Endometrial microvascular endothelial cells (primary cell): ENCODE results near the gene RNF157. TPM values are rescaled to one million over a fixed set of nuclear protein-coding genes. Genes with fewer than 3 reads are reported as not detected.

Source experiments
- in situ Hi-C: cut with HindIII; loops from 2 replicates; pipeline ENCODE4 v1.10.0; 2017; ENCODE audit warnings: low sequenced_read_pairs, low pct_unique_long_range_greater_than_20kb; ENCODE audit errors: inconsistent ontology term
- total RNA-seq: library from RNA; depleted of rRNA; stranded (reverse); fragments of >200 nt; gene quantifications from one replicate; pipeline ENCODE4 v1.2.3, GENCODE V29; 2015; ENCODE audit errors: inconsistent ontology term

Gene RNF157
- total RNA-seq, result not detected

GRCh38 chr17:76240461-76241203 lies at the start of gene RNF157:
RNF157 (minus strand) TSS chr17:76240493; CDS start chr17:76240240, 253 bp downstream.
- in situ Hi-C loops, result no loop called here

GRCh38 chr17:76281573-76282371 lies 41.5 kb upstream of the RNF157 start:
- in situ Hi-C loops, result no loop called here

GRCh38 chr17:76280650-76281049 lies 40.4 kb upstream of the RNF157 start:
- in situ Hi-C loops, result no loop called here

GRCh38 chr17:76279742-76280287 lies 39.5 kb upstream of the RNF157 start:
- in situ Hi-C loops, result no loop called here

- in situ Hi-C loops, result no loop called here
Measured at GRCh38 chr17:76278952-76279741, 38.9 kb upstream of the RNF157 start.

GRCh38 chr17:76278268-76278908 lies 38.1 kb upstream of the RNF157 start:
- in situ Hi-C loops, result no loop called here

GRCh38 chr17:76277300-76278267 lies 37.3 kb upstream of the RNF157 start:
- in situ Hi-C loops, result no loop called here

GRCh38 chr17:76276461-76277299 lies 36.4 kb upstream of the RNF157 start:
- in situ Hi-C loops, result no loop called here

- in situ Hi-C loops, result no loop called here
Measured at GRCh38 chr17:76276069-76276431, 35.8 kb upstream of the RNF157 start.

- in situ Hi-C loops, result no loop called here
Measured at GRCh38 chr17:76275382-76276068, 35.2 kb upstream of the RNF157 start.

- in situ Hi-C loops, result no loop called here
Measured at GRCh38 chr17:76274112-76274956, 34.0 kb upstream of the RNF157 start.

GRCh38 chr17:76273445-76274111 lies 33.3 kb upstream of the RNF157 start:
- in situ Hi-C loops, result no loop called here

- in situ Hi-C loops, result no loop called here
Measured at GRCh38 chr17:76272541-76273444, 32.5 kb upstream of the RNF157 start.
